ENCODE data around the gene CDH15. TPM values are rescaled to one million over a fixed set of nuclear protein-coding genes. Genes with fewer than 3 reads are reported as not detected.
"Not testable (repeated sequence)": the region's sequence is repeated elsewhere in the genome, so short reads cannot be mapped to it uniquely, and the experiment has no call there.

CDH15 gene
- total RNA-seq, 5 donors from 2014 or later (not counting 1 experiment from before 2014, with no cell fraction given) = 0.19 TPM; not detected in 4

- Histone ChIP-seq H3K36me3 (ENCODE audit: control insufficient read depth in 2 of 2, extremely low read depth in 1 of 2, insufficient read depth in 1 of 2, low read length in 1 of 2) (no peaks in the 10 kb centered on the region), H3K27me3 (replicated peaks in 1 of 2; ENCODE audit: control insufficient read depth in 2 of 2, extremely low read depth in 1 of 2, insufficient read depth in 2 of 2, low read length in 1 of 2) (peaks cover 0 to 39% of the 10 kb centered on the region in 2 experiments), H3K27ac (ENCODE audit: low read length) (no peak overlapping the region), H3K4me1 (ENCODE audit: control insufficient read depth in 1 of 2, extremely low read depth in 1 of 2, insufficient read depth in 2 of 2, low read length in 2 of 2) (peaks cover 3 to 17% of the 10 kb centered on the region in 2 experiments), H3K9me3 (no peaks in the 10 kb centered on the region), H3K4me3 (ENCODE audit: control insufficient read depth in 1 of 2, extremely low read depth in 1 of 2, low read length in 1 of 2) (no peak overlapping the region)
- Mint-ChIP-seq H3K27ac (no peak overlapping the region), H3K36me3 (no peaks in the 10 kb centered on the region), H3K9me3 (no peaks in the 10 kb centered on the region), H3K4me3 (no peak overlapping the region), H3K27me3 (peaks cover 0 to 5% of the 10 kb centered on the region in 2 donors), H3K4me1 (peaks cover 0 to 5% (median 0%) of the 10 kb centered on the region in 3 donors)
- ATAC-seq (replicated peaks in 1 of 4) (no peak), DNase-seq (no peak)
- WGBS (ENCODE audit: insufficient coverage) = 85% methylated on average over 10 of the region's 20 CpGs
- ChIA-PET CTCF (interaction anchor here in 1 of 2 donors (0.8 kb wide), 1 partner anchor 221 kb away, joined by 10 read pairs; no protein-coding TSS in a partner anchor), POLR2A (no interaction called here)
These were observed 6.5 kb upstream of the CDH15 start for GRCh38 chr16:89164847-89165680.

GRCh38 chr16:89165681-89165979 lies 5.9 kb upstream of the CDH15 start:
- Histone ChIP-seq H3K27me3 (replicated peaks in 1 of 2; ENCODE audit: control insufficient read depth in 2 of 2, extremely low read depth in 1 of 2, insufficient read depth in 2 of 2, low read length in 1 of 2) (peaks cover 0 to 45% of the 10 kb centered on the region in 2 experiments), H3K4me1 (ENCODE audit: control insufficient read depth in 1 of 2, extremely low read depth in 1 of 2, insufficient read depth in 2 of 2, low read length in 2 of 2) (peaks cover 6 to 23% of the 10 kb centered on the region in 2 experiments)
- H3K4me3 ChIP-seq (ENCODE audit: control insufficient read depth in 1 of 2, extremely low read depth in 1 of 2, low read length in 1 of 2); H3K9me3 ChIP-seq; CTCF ChIA-PET; H3K9me3 Mint-ChIP-seq; H3K27ac Mint-ChIP-seq; H3K4me3 Mint-ChIP-seq; H3K27ac ChIP-seq (ENCODE audit: low read length); H3K36me3 ChIP-seq (ENCODE audit: control insufficient read depth in 2 of 2, extremely low read depth in 1 of 2, insufficient read depth in 1 of 2, low read length in 1 of 2); H3K27me3 Mint-ChIP-seq; POLR2A ChIA-PET; H3K4me1 Mint-ChIP-seq; H3K36me3 Mint-ChIP-seq; DNase-seq; ATAC-seq (replicated peaks in 1 of 4): not testable (repeated sequence)
- no CpG with 5 or more reads among the region's 10 CpGs for WGBS (ENCODE audit: insufficient coverage)

- no peaks in the 10 kb centered on the region for H3K9me3 Mint-ChIP-seq
- H3K36me3 Mint-ChIP-seq = no peaks in the 10 kb centered on the region
- H3K27me3 Mint-ChIP-seq = peaks cover 0 to 7% of the 10 kb centered on the region in 2 donors
- Histone ChIP-seq H3K9me3 (no peaks in the 10 kb centered on the region), H3K36me3 (ENCODE audit: control insufficient read depth in 2 of 2, extremely low read depth in 1 of 2, insufficient read depth in 1 of 2, low read length in 1 of 2) (no peaks in the 10 kb centered on the region), H3K4me1 (ENCODE audit: control insufficient read depth in 1 of 2, extremely low read depth in 1 of 2, insufficient read depth in 2 of 2, low read length in 2 of 2) (peaks cover 10 to 33% of the 10 kb centered on the region in 2 experiments), H3K27me3 (replicated peaks in 1 of 2; ENCODE audit: control insufficient read depth in 2 of 2, extremely low read depth in 1 of 2, insufficient read depth in 2 of 2, low read length in 1 of 2) (peaks cover 0 to 50% of the 10 kb centered on the region in 2 experiments), H3K4me3 (ENCODE audit: control insufficient read depth in 1 of 2, extremely low read depth in 1 of 2, low read length in 1 of 2) (no peak overlapping the region), H3K27ac (ENCODE audit: low read length) (no peak overlapping the region)
- ChIA-PET POLR2A (no interaction called here), CTCF (interaction anchor here in 1 of 2 donors (0.7 to 1.0 kb wide), 2 partner anchors 356 to 385 kb away, joined by 3 to 4 read pairs; no protein-coding TSS in a partner anchor)
- ATAC-seq (replicated peaks in 1 of 4) = no peak
- H3K4me1 Mint-ChIP-seq = peaks cover 7 to 12% (median 10%) of the 10 kb centered on the region in 3 donors
- H3K27ac Mint-ChIP-seq = no peak overlapping the region
- WGBS (ENCODE audit: insufficient coverage) = 71% methylated on average over 11 of the region's 18 CpGs
- DNase-seq = no peak
- H3K4me3 Mint-ChIP-seq = no peak overlapping the region
These were observed 4.7 kb upstream of the CDH15 start for GRCh38 chr16:89166696-89167424.

GRCh38 chr16:89167425-89167941 lies 4.1 kb upstream of the CDH15 start:
- Histone ChIP-seq H3K36me3 (ENCODE audit: control insufficient read depth in 2 of 2, extremely low read depth in 1 of 2, insufficient read depth in 1 of 2, low read length in 1 of 2) (no peaks in the 10 kb centered on the region), H3K9me3 (no peaks in the 10 kb centered on the region), H3K27me3 (replicated peaks in 1 of 2; ENCODE audit: control insufficient read depth in 2 of 2, extremely low read depth in 1 of 2, insufficient read depth in 2 of 2, low read length in 1 of 2) (peaks cover 0 to 50% of the 10 kb centered on the region in 2 experiments), H3K4me3 (ENCODE audit: control insufficient read depth in 1 of 2, extremely low read depth in 1 of 2, low read length in 1 of 2) (no peak overlapping the region), H3K4me1 (ENCODE audit: control insufficient read depth in 1 of 2, extremely low read depth in 1 of 2, insufficient read depth in 2 of 2, low read length in 2 of 2) (peaks cover 10 to 37% of the 10 kb centered on the region in 2 experiments), H3K27ac (ENCODE audit: low read length) (no peak overlapping the region)
- ATAC-seq (replicated peaks in 1 of 4) (peak in 3 of 4 experiments; percentile 17 to 24 (median 23)), DNase-seq (peak; percentile 48 to 89 (median 77))
- Mint-ChIP-seq H3K4me3 (no peak overlapping the region), H3K27me3 (peaks cover 0 to 7% of the 10 kb centered on the region in 2 donors), H3K9me3 (no peaks in the 10 kb centered on the region), H3K27ac (no peak overlapping the region), H3K36me3 (no peaks in the 10 kb centered on the region), H3K4me1 (peaks cover 7 to 12% (median 10%) of the 10 kb centered on the region in 3 donors)
- ChIA-PET CTCF (interaction anchor here in 1 of 2 donors (0.7 to 1.0 kb wide), 2 partner anchors 357 to 386 kb away, joined by 3 to 4 read pairs; no protein-coding TSS in a partner anchor), POLR2A (no interaction called here)
- WGBS (ENCODE audit: insufficient coverage) = 18% methylated on average over 17 of the region's 18 CpGs

- Mint-ChIP-seq H3K36me3 (no peaks in the 10 kb centered on the region), H3K27me3 (peaks cover 0 to 7% of the 10 kb centered on the region in 2 donors), H3K4me3 (no peak overlapping the region), H3K9me3 (no peaks in the 10 kb centered on the region), H3K27ac (no peak overlapping the region), H3K4me1 (peaks cover 7 to 12% (median 10%) of the 10 kb centered on the region in 3 donors)
- DNase-seq (no peak), ATAC-seq (replicated peaks in 1 of 4) (no peak)
- H3K4me3 ChIP-seq (ENCODE audit: control insufficient read depth in 1 of 2, extremely low read depth in 1 of 2, low read length in 1 of 2) = no peak overlapping the region
- CTCF ChIA-PET = no interaction called here
- no peaks in the 10 kb centered on the region for H3K9me3 ChIP-seq
- POLR2A ChIA-PET = no interaction called here
- peaks cover 0 to 50% of the 10 kb centered on the region in 2 experiments for H3K27me3 ChIP-seq (replicated peaks in 1 of 2; ENCODE audit: control insufficient read depth in 2 of 2, extremely low read depth in 1 of 2, insufficient read depth in 2 of 2, low read length in 1 of 2)
- 90% methylated on average over 13 of the region's 23 CpGs for WGBS (ENCODE audit: insufficient coverage)
- H3K4me1 ChIP-seq (ENCODE audit: control insufficient read depth in 1 of 2, extremely low read depth in 1 of 2, insufficient read depth in 2 of 2, low read length in 2 of 2) = peaks cover 10 to 37% of the 10 kb centered on the region in 2 experiments
- no peaks in the 10 kb centered on the region for H3K36me3 ChIP-seq (ENCODE audit: control insufficient read depth in 2 of 2, extremely low read depth in 1 of 2, insufficient read depth in 1 of 2, low read length in 1 of 2)
- H3K27ac ChIP-seq (ENCODE audit: low read length) = no peak overlapping the region
These were observed 3.0 kb upstream of the CDH15 start for GRCh38 chr16:89168381-89169189.

All from T-cell (primary cell).